H1 (cell line): ENCODE measurements around the gene TMEM255B. TPM values are rescaled to one million over a fixed set of nuclear protein-coding genes. Genes with fewer than 3 reads are reported as not detected.

Experiments
- BACH1 ChIP-seq: IDR thresholded peaks from 2 replicates; pipeline ENCODE4 v1.6.1; 2012; ENCODE audit warnings: low read length, improper control_type of control experiment
- CHD7 ChIP-seq: fragments of 300-600 bp; sonication (generic); IDR thresholded peaks from 2 replicates; pipeline ENCODE4 v1.7.1; 2012; ENCODE audit warnings: low read length, moderate library complexity, mild to moderate bottlenecking, inconsistent platforms; ENCODE audit not compliant: insufficient replicate concordance
- polyA plus RNA-seq, 7 experiments: library from polyadenylated mRNA; depleted of rRNA in 3 of 7; stranded (reverse) in 5 of 7; unstranded in 2 of 7; fragments of >200 nt in 5 of 7; fragments of 200-250 nt in 2 of 7; gene quantifications; 1 replicate in 5 of 7; 2 replicates in 1 of 7; 4 replicates in 1 of 7; pipeline versions ENCODE4 v1.2.1 to v1.2.3, GENCODE V29; 2011 to 2013; ENCODE audit warnings: missing spikeins in 2 of 7, mixed read lengths in 2 of 7
- total RNA-seq: library from RNA; stranded (reverse); fragmentation: NEBNext Ultra II Directional; extraction: Animal tissue kit (Norgen Biotek cat#: 25700); gene quantifications from 2 replicates; pipeline ENCODE4 v1.2.1, GENCODE V29; 2021

TMEM255B gene
- total and polyA plus RNA-seq, 2 of the 8 experiments (the other 6 are each of a cell fraction or from before 2014, with no cell fraction given), result 3.4 to 4.4 TPM

GRCh38 chr13:113769881-113770280 lies 10.9 kb downstream of the TMEM255B start (continued):
- no peak for TF ChIP-seq CHD7
- TF ChIP-seq BACH1, result no peak
